Liver (tissue), 3 donors: Measurements from ENCODE around the gene FAP.

ENCODE experiments used
- NR2F2 ChIP-seq: IDR thresholded peaks from 2 replicates; pipeline ENCODE4 v1.6.1; 2016; ENCODE audit warnings: antibody characterized with exemption
- REST ChIP-seq: IDR thresholded peaks from 2 replicates; pipeline ENCODE4 v1.6.1; 2016; ENCODE audit warnings: antibody characterized with exemption, mild to moderate bottlenecking
- TAF1 ChIP-seq: conservative IDR thresholded peaks from 2 replicates; pipeline ENCODE4 v1.6.1; 2016; ENCODE audit warnings: antibody characterized with exemption, mild to moderate bottlenecking
- TF ChIP-seq, protein P1 (sequence below): fragments of 150-350 bp; IDR thresholded peaks from 2 replicates; pipeline ENCODE4 v1.5.1; 2017; ENCODE audit warnings: improper control_type of control experiment, low read depth, low read length; ENCODE audit not compliant: missing input control
- TF ChIP-seq, protein P2 (sequence below): IDR thresholded peaks from 2 replicates; pipeline ENCODE4 v1.6.1; 2016; ENCODE audit warnings: antibody characterized with exemption
- donor health status: healthy.
- donor health status: healthy.

GRCh38 chr2:162243294-162243693 lies at the start of gene FAP:
- TF ChIP-seq, protein P1, sequence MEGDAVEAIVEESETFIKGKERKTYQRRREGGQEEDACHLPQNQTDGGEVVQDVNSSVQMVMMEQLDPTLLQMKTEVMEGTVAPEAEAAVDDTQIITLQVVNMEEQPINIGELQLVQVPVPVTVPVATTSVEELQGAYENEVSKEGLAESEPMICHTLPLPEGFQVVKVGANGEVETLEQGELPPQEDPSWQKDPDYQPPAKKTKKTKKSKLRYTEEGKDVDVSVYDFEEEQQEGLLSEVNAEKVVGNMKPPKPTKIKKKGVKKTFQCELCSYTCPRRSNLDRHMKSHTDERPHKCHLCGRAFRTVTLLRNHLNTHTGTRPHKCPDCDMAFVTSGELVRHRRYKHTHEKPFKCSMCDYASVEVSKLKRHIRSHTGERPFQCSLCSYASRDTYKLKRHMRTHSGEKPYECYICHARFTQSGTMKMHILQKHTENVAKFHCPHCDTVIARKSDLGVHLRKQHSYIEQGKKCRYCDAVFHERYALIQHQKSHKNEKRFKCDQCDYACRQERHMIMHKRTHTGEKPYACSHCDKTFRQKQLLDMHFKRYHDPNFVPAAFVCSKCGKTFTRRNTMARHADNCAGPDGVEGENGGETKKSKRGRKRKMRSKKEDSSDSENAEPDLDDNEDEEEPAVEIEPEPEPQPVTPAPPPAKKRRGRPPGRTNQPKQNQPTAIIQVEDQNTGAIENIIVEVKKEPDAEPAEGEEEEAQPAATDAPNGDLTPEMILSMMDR = no peak
- TF ChIP-seq NR2F2 = no peak
- TF ChIP-seq TAF1 = no peak
- TF ChIP-seq, protein P2, sequence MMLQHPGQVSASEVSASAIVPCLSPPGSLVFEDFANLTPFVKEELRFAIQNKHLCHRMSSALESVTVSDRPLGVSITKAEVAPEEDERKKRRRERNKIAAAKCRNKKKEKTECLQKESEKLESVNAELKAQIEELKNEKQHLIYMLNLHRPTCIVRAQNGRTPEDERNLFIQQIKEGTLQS = no peak
- TF ChIP-seq REST = no peak
